GM23248 (cell line): Measurements from ENCODE around the gene NOL12. TPM values are rescaled to one million over a fixed set of nuclear protein-coding genes. Genes with fewer than 3 reads are reported as not detected.

Experiments
- DNase-seq: peaks from one replicate; pipeline ENCODE4 v3.0.0-alpha.2; 2015
- H2AFZ ChIP-seq: fragments of 200-600 bp; sonication (generic); 2 replicates; pipeline ENCODE4 v1.6.1; 2016; ENCODE audit warnings: antibody characterized with exemption
- H3F3A ChIP-seq: fragments of 200-600 bp; sonication (generic); 2 replicates; pipeline ENCODE4 v1.6.1; 2016; ENCODE audit warnings: mild to moderate bottlenecking, antibody characterized with exemption, mixed run types; ENCODE audit not compliant: insufficient read depth
- H3K27ac ChIP-seq: fragments of 200-600 bp; sonication (generic); 2 replicates; pipeline ENCODE4 v1.5.1; 2016; ENCODE audit warnings: mild to moderate bottlenecking
- H3K27me3 ChIP-seq: fragments of 200-600 bp; sonication (generic); replicated peaks from 2 replicates; pipeline ENCODE4 v1.6.1; 2016; ENCODE audit warnings: mild to moderate bottlenecking; ENCODE audit not compliant: insufficient read depth
- H3K36me3 ChIP-seq: fragments of 200-600 bp; sonication (generic); 2 replicates; pipeline ENCODE4 v1.6.1; 2016; ENCODE audit warnings: low read depth, mild to moderate bottlenecking
- H3K4me1 ChIP-seq: fragments of 200-600 bp; sonication (generic); 2 replicates; pipeline ENCODE4 v1.6.1; 2016; ENCODE audit warnings: mild to moderate bottlenecking; ENCODE audit not compliant: insufficient read depth
- H3K4me2 ChIP-seq: fragments of 200-600 bp; sonication (generic); one replicate; pipeline ENCODE4 v1.6.1; 2016; ENCODE audit warnings: mild to moderate bottlenecking; ENCODE audit not compliant: unreplicated experiment
- H3K4me3 ChIP-seq: fragments of 200-600 bp; sonication (generic); 2 replicates; pipeline ENCODE4 v1.5.1; 2016; ENCODE audit warnings: mild to moderate bottlenecking
- H3K79me2 ChIP-seq: fragments of 200-600 bp; sonication (generic); 2 replicates; pipeline ENCODE4 v1.6.1; 2016; ENCODE audit warnings: mild to moderate bottlenecking; ENCODE audit not compliant: insufficient read depth
- H3K9ac ChIP-seq: fragments of 200-600 bp; sonication (generic); 2 replicates; pipeline ENCODE4 v1.6.1; 2016; ENCODE audit warnings: mild to moderate bottlenecking
- H3K9me2 ChIP-seq: fragments of 200-600 bp; sonication (generic); 2 replicates; pipeline ENCODE4 v1.6.1; 2016; ENCODE audit warnings: mixed run types, mild to moderate bottlenecking, moderate library complexity; ENCODE audit not compliant: insufficient read depth
- H3K9me3 ChIP-seq: fragments of 200-600 bp; sonication (generic); one replicate; pipeline ENCODE4 v1.6.1; 2017; ENCODE audit warnings: low read depth
- H4K20me1 ChIP-seq: fragments of 200-600 bp; sonication (generic); 2 replicates; pipeline ENCODE4 v1.6.0; 2016; ENCODE audit not compliant: insufficient read depth
- EZH2 ChIP-seq: fragments of 200-600 bp; sonication (generic); IDR thresholded peaks from 2 replicates; pipeline ENCODE4 v1.6.1; 2018; ENCODE audit warnings: antibody characterized with exemption, mild to moderate bottlenecking; ENCODE audit not compliant: insufficient read depth, poor library complexity, severe bottlenecking
- EZH2phosphoT487 ChIP-seq: fragments of 200-600 bp; sonication (generic); IDR thresholded peaks from 2 replicates; pipeline ENCODE4 v1.6.1; 2018; ENCODE audit warnings: antibody characterized with exemption, moderate library complexity, mild to moderate bottlenecking, low read depth; ENCODE audit not compliant: insufficient read depth
- whole genome bisulfite sequencing, 2 experiments: methylation state at CpG; one replicate each; pipeline ENCODE4 v1.1.6; 2015 to 2017; ENCODE audit warnings: low lambda C conversion rate in 2 of 2, low coverage in 1 of 2; ENCODE audit errors: missing lambda C conversion rate in 2 of 2; 5-methylcytosine and 5-hydroxymethylcytosine counted together
- in situ Hi-C: fragments of 300-500 bp; cut with MboI; formaldehyde crosslinking; loops from 2 replicates; pipeline ENCODE4 v1.15.0; 2020
- polyA plus RNA-seq: library from polyadenylated mRNA; unstranded; fragments of >200 nt; fragmentation: Nextera tagmentation; extraction: Ambion mirVana; gene quantifications from 2 replicates; pipeline ENCODE4 v1.2.1, GENCODE V29; 2016
- total RNA-seq: library from RNA; depleted of rRNA; stranded (reverse); fragments of >200 nt; shearing (Covaris generic); gene quantifications from 2 replicates; pipeline ENCODE4 v1.2.3, GENCODE V29; 2014

NOL12 gene
- total and polyA plus RNA-seq, 2 experiments from 2014 or later, result 4.9 to 25.1 TPM

GRCh38 chr22:37679670-37680069 lies 6.5 kb upstream of the NOL12 start:
- Histone ChIP-seq H3K79me2 (peaks cover 33% of the 10 kb centered on the region), H3K4me1 (peaks cover 7% of the 10 kb centered on the region), H3K36me3 (peaks cover 19% of the 10 kb centered on the region), H3K9me3 (no peaks in the 10 kb centered on the region), H3K4me3 (no peak overlapping the region), H3K27me3 (no peaks in the 10 kb centered on the region), H3K27ac (peak overlapping the region; percentile 82), H3K9ac (peak overlapping the region; percentile 85; the same call in 1 of the 2 replicates), H3F3A (peaks cover 32% of the 10 kb centered on the region), H4K20me1 (peaks cover 8% of the 10 kb centered on the region; the same call in 1 of the 2 replicates), H3K4me2 (no peak overlapping the region), H2AFZ (no peak overlapping the region), H3K9me2 (no peaks in the 10 kb centered on the region)
- TF ChIP-seq EZH2phosphoT487 (no peak), EZH2 (no peak)
- no peak for DNase-seq
- WGBS, 2 experiments, result 55 to 61% methylated on average over 8 of the region's 8 CpGs
- in situ Hi-C loops, result no loop called here

- H3K9me2 ChIP-seq, result no peaks in the 10 kb centered on the region
- no peak overlapping the region for H3K4me2 ChIP-seq
- TF ChIP-seq EZH2phosphoT487, result no peak
- no peak for TF ChIP-seq EZH2
- H3K79me2 ChIP-seq, result peaks cover 33% of the 10 kb centered on the region
- peaks cover 19% of the 10 kb centered on the region for H3K36me3 ChIP-seq
- peaks cover 7% of the 10 kb centered on the region for H3K4me1 ChIP-seq
- peak; percentile 33 for DNase-seq
- 33 to 45% methylated on average over 7 of the region's 7 CpGs for WGBS, 2 experiments
- no peaks in the 10 kb centered on the region for H3K9me3 ChIP-seq
- H3F3A ChIP-seq, result peaks cover 32% of the 10 kb centered on the region
- H3K27me3 ChIP-seq, result no peaks in the 10 kb centered on the region
- H4K20me1 ChIP-seq, result peaks cover 8% of the 10 kb centered on the region; the same call in 1 of the 2 replicates
- H3K9ac ChIP-seq, result no peak overlapping the region
- no peak overlapping the region for H3K4me3 ChIP-seq
- H2AFZ ChIP-seq, result no peak overlapping the region
- in situ Hi-C loops, result no loop called here
- H3K27ac ChIP-seq, result peak overlapping the region; percentile 82
Measured at GRCh38 chr22:37680191-37680851, 5.8 kb upstream of the NOL12 start.

DNA sequence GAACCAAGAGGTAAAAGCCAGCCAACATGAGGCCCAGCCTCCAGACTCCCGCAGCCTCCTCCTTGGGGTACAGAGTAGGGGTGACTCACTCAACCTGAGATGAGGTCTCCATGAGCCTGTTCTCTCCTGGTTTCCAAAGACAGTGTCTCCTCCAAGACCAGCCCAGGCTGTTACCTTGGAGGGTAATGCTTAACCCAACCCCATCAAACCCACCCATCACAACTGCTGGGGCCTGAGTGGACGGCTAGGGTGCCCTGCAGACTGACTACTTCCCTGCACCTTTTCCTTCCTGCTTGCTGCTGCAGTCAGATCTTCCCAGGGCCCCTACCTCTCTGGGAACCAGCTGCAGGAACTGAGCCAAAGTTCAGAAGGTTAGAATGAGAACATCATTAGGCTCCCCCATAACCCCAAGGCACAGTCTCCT lies 5.1 kb upstream of the NOL12 start:
- Histone ChIP-seq H3K4me2 (no peak overlapping the region), H3K27ac (peak overlapping the region; percentile 51), H3K79me2 (peaks cover 26% of the 10 kb centered on the region), H3K36me3 (peaks cover 19% of the 10 kb centered on the region), H2AFZ (no peak overlapping the region), H3K9me2 (no peaks in the 10 kb centered on the region), H3K9ac (no peak overlapping the region), H3K4me1 (peaks cover 7% of the 10 kb centered on the region), H3K4me3 (no peak overlapping the region), H3K27me3 (no peaks in the 10 kb centered on the region), H4K20me1 (peaks cover 8% of the 10 kb centered on the region; the same call in 1 of the 2 replicates), H3K9me3 (no peaks in the 10 kb centered on the region), H3F3A (peaks cover 32% of the 10 kb centered on the region)
- TF ChIP-seq EZH2phosphoT487 (no peak), EZH2 (no peak)
- in situ Hi-C loops, result no loop called here
- peak; percentile 70 for DNase-seq
- WGBS, 2 experiments, result 3 to 22% methylated on average over 2 of the region's 2 CpGs

- in situ Hi-C loops, result no loop called here
- Histone ChIP-seq H3K36me3 (peaks cover 19% of the 10 kb centered on the region), H3K9ac (no peak overlapping the region), H4K20me1 (peaks cover 8% of the 10 kb centered on the region; the same call in 1 of the 2 replicates), H3K4me2 (no peak overlapping the region), H3K79me2 (peaks cover 23% of the 10 kb centered on the region), H3F3A (peaks cover 32% of the 10 kb centered on the region), H3K9me3 (no peaks in the 10 kb centered on the region), H3K4me1 (peaks cover 7% of the 10 kb centered on the region), H2AFZ (no peak overlapping the region), H3K27ac (peak overlapping the region; percentile 51), H3K9me2 (no peaks in the 10 kb centered on the region), H3K4me3 (no peak overlapping the region), H3K27me3 (no peaks in the 10 kb centered on the region)
- DNase-seq, result peak; percentile 88
- WGBS, 2 experiments, result 12 to 13% methylated on average over 6 of the region's 6 CpGs
- TF ChIP-seq EZH2phosphoT487, result no peak
- TF ChIP-seq EZH2, result no peak
Measured at GRCh38 chr22:37681556-37682049, 4.5 kb upstream of the NOL12 start.
